ENCODE results near the gene NPAS2.
A peak's percentile ranks its signal among the peaks of the same experiment; 100 is the strongest.

The NPAS2 gene

GRCh38 chr2:100880036-100880435 lies 60.1 kb downstream of the NPAS2 start:
- no peak for DNase-seq

GRCh38 chr2:100880730-100881129 lies 60.8 kb downstream of the NPAS2 start:
- no peak for DNase-seq
- no peaks in the 10 kb centered on the region for H4K20me1 ChIP-seq (ENCODE audit: insufficient read depth, low read length)
- H3K9ac ChIP-seq (ENCODE audit: low read length) = no peak overlapping the region
- H3K36me3 ChIP-seq (replicated peaks; ENCODE audit: insufficient read depth, low read length) = no peaks in the 10 kb centered on the region
- no peak overlapping the region for H3K27ac ChIP-seq (ENCODE audit: low read length)
- no peak overlapping the region for H3K4me3 ChIP-seq (ENCODE audit: low read length)
- H3K27me3 ChIP-seq (replicated peaks; ENCODE audit: insufficient read depth, low read length) = no peaks in the 10 kb centered on the region
- H3K9me3 ChIP-seq (replicated peaks; ENCODE audit: insufficient read depth, low read length) = no peaks in the 10 kb centered on the region
- H3K9me2 ChIP-seq (replicated peaks; ENCODE audit: insufficient read depth, low read length) = no peaks in the 10 kb centered on the region
- no peaks in the 10 kb centered on the region for H3F3A ChIP-seq (ENCODE audit: insufficient read depth, low read length)
- TF ChIP-seq EZH2phosphoT487 (IDR thresholded peaks at IDR 0.05; ENCODE audit: low read length) = no peak
- TF ChIP-seq EZH2 (optimal IDR thresholded peaks at IDR 0.05; ENCODE audit: low read depth, low read length) = no peak
- TF ChIP-seq CTCF (IDR thresholded peaks at IDR 0.05; ENCODE audit: low read length) = no peak
- H3K4me1 ChIP-seq (ENCODE audit: low read length) = no peaks in the 10 kb centered on the region; the same call in 1 of the 2 replicates
- no peak overlapping the region for H2AFZ ChIP-seq (ENCODE audit: low read length)
- no peak overlapping the region for H3K4me2 ChIP-seq (ENCODE audit: low read depth, low read length)
- no peaks in the 10 kb centered on the region for H3K79me2 ChIP-seq (ENCODE audit: low read length)

More at GRCh38 chr2:100880036-100880435, 60.1 kb downstream of the NPAS2 start:
- no peak overlapping the region for H3K4me2 ChIP-seq (ENCODE audit: low read depth, low read length)
- no peaks in the 10 kb centered on the region for H3F3A ChIP-seq (ENCODE audit: insufficient read depth, low read length)
- H3K36me3 ChIP-seq (replicated peaks; ENCODE audit: insufficient read depth, low read length) = no peaks in the 10 kb centered on the region
- no peak overlapping the region for H3K9ac ChIP-seq (ENCODE audit: low read length)
- H3K4me1 ChIP-seq (ENCODE audit: low read length) = no peaks in the 10 kb centered on the region; the same call in 1 of the 2 replicates
- no peak overlapping the region for H3K4me3 ChIP-seq (ENCODE audit: low read length)
- H4K20me1 ChIP-seq (ENCODE audit: insufficient read depth, low read length) = no peaks in the 10 kb centered on the region
- H3K27ac ChIP-seq (ENCODE audit: low read length) = no peak overlapping the region
- no peak overlapping the region for H2AFZ ChIP-seq (ENCODE audit: low read length)
- H3K9me2 ChIP-seq (replicated peaks; ENCODE audit: insufficient read depth, low read length) = no peaks in the 10 kb centered on the region
- H3K27me3 ChIP-seq (replicated peaks; ENCODE audit: insufficient read depth, low read length) = no peaks in the 10 kb centered on the region
- no peaks in the 10 kb centered on the region for H3K79me2 ChIP-seq (ENCODE audit: low read length)
- no peak for TF ChIP-seq EZH2phosphoT487 (IDR thresholded peaks at IDR 0.05; ENCODE audit: low read length)
- TF ChIP-seq CTCF (IDR thresholded peaks at IDR 0.05; ENCODE audit: low read length) = no peak
- TF ChIP-seq EZH2 (optimal IDR thresholded peaks at IDR 0.05; ENCODE audit: low read depth, low read length) = no peak
- H3K9me3 ChIP-seq (replicated peaks; ENCODE audit: insufficient read depth, low read length) = no peaks in the 10 kb centered on the region

DNA sequence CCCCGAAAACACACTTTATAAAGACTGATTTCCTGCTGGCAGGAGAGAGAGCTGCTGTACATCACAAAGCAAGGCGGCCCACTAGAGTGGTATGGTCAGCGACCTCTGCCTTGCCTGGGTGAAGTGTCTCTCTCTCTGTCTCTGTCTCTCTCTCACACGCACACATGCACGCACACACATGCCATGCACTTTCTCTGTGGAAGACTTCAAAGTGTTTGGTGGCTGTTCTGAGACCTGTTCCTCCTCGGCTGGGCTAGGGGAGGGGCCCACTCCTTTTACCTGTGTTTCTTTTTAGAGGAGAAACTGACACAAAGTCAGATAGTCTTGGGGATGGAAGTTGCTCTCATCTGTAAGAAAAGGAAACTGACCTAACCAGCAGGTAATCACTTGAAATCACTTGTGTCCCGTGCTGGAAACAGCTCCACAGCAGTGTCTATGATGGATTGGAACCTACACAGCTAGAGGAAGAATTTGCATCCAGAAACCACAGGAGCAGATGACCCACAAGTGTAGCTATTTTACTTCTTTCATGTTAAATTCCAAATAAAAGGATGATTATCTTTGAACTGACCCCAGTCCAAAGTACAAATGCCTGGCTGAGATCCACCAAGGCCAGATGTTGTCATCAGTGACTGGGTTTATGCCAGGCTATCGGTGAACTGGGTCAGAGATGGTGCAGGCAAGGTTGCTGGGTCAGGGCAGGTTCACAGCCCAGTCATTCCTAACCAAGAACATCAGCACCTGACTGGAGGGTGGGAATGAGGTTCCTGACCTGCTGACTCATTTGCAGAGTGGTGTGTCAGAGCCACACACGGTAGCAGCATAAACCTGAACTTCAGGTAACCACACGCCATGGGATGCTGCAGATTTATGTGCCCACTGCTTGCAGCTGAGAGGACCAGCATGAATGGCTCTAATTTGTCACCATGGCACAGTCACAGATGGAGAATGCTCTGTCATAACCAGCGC lies 63.0 kb downstream of the NPAS2 start:
- Histone ChIP-seq H3K9me2 (replicated peaks; ENCODE audit: insufficient read depth, low read length) (no peaks in the 10 kb centered on the region), H3K79me2 (ENCODE audit: low read length) (no peaks in the 10 kb centered on the region), H3F3A (ENCODE audit: insufficient read depth, low read length) (no peaks in the 10 kb centered on the region), H3K27me3 (replicated peaks; ENCODE audit: insufficient read depth, low read length) (no peaks in the 10 kb centered on the region), H3K9ac (ENCODE audit: low read length) (no peak overlapping the region), H3K9me3 (replicated peaks; ENCODE audit: insufficient read depth, low read length) (no peaks in the 10 kb centered on the region), H2AFZ (ENCODE audit: low read length) (no peak overlapping the region), H3K4me3 (ENCODE audit: low read length) (no peak overlapping the region), H3K27ac (ENCODE audit: low read length) (no peak overlapping the region), H3K4me1 (ENCODE audit: low read length) (no peaks in the 10 kb centered on the region; the same call in 1 of the 2 replicates), H3K36me3 (replicated peaks; ENCODE audit: insufficient read depth, low read length) (no peaks in the 10 kb centered on the region), H4K20me1 (ENCODE audit: insufficient read depth, low read length) (no peaks in the 10 kb centered on the region), H3K4me2 (ENCODE audit: low read depth, low read length) (0 out of 2 replicates have a peak overlapping the region, but pooled peaks have one; percentile 31)
- no peak for DNase-seq
- TF ChIP-seq CTCF (IDR thresholded peaks at IDR 0.05; ENCODE audit: low read length) (no peak), EZH2 (optimal IDR thresholded peaks at IDR 0.05; ENCODE audit: low read depth, low read length) (no peak)

All from MM.1S (cell line).